Activated naive CD4-positive, alpha-beta T cell treated with anti-CD3 and anti-CD28 coated beads, Interleukin-2, amount 50 U/mL, for 24 hours (primary cell): Measurements from ENCODE around the gene UNC5C.

ENCODE experiments used
- H3K27ac Mint-ChIP-seq: one replicate; pipeline ENCODE4 v1.8.0; 2021; ENCODE audit warnings: mild to moderate bottlenecking, mixed read lengths
- H3K27me3 Mint-ChIP-seq: one replicate; pipeline ENCODE4 v1.8.0; 2021; ENCODE audit warnings: mixed read lengths
- H3K36me3 Mint-ChIP-seq: one replicate; pipeline ENCODE4 v1.8.0; 2021; ENCODE audit warnings: mixed read lengths
- H3K4me1 Mint-ChIP-seq: one replicate; pipeline ENCODE4 v1.8.0; 2021; ENCODE audit warnings: mixed read lengths
- H3K4me3 Mint-ChIP-seq: one replicate; pipeline ENCODE4 v1.8.0; 2021; ENCODE audit warnings: mild to moderate bottlenecking, mixed read lengths
- H3K9me3 Mint-ChIP-seq: one replicate; pipeline ENCODE4 v1.8.0; 2021; ENCODE audit warnings: mixed read lengths

UNC5C gene

GRCh38 chr4:95318483-95318882, 230.3 kb downstream of the UNC5C start:
- peaks cover 1% of the 10 kb centered on the region for H3K27me3 Mint-ChIP-seq
- H3K27ac Mint-ChIP-seq: no peak overlapping the region
- no peaks in the 10 kb centered on the region for H3K4me1 Mint-ChIP-seq
- H3K4me3 Mint-ChIP-seq: no peak overlapping the region
- no peaks in the 10 kb centered on the region for H3K36me3 Mint-ChIP-seq
- H3K9me3 Mint-ChIP-seq: no peaks in the 10 kb centered on the region

GRCh38 chr4:95318044-95318443, 230.7 kb downstream of the UNC5C start:
- Mint-ChIP-seq H3K27me3 (peaks cover 1% of the 10 kb centered on the region), H3K4me3 (no peak overlapping the region), H3K27ac (no peak overlapping the region), H3K9me3 (no peaks in the 10 kb centered on the region), H3K36me3 (no peaks in the 10 kb centered on the region), H3K4me1 (no peaks in the 10 kb centered on the region)

- H3K9me3 Mint-ChIP-seq: no peaks in the 10 kb centered on the region
- peaks cover 1% of the 10 kb centered on the region for H3K27me3 Mint-ChIP-seq
- H3K36me3 Mint-ChIP-seq: no peaks in the 10 kb centered on the region
- no peak overlapping the region for H3K4me3 Mint-ChIP-seq
- no peaks in the 10 kb centered on the region for H3K4me1 Mint-ChIP-seq
- H3K27ac Mint-ChIP-seq: no peak overlapping the region
Observed at GRCh38 chr4:95317085-95317793, 231.5 kb downstream of the UNC5C start.

- Mint-ChIP-seq H3K4me3 (no peak overlapping the region), H3K27ac (no peak overlapping the region), H3K27me3 (peaks cover 1% of the 10 kb centered on the region), H3K36me3 (no peaks in the 10 kb centered on the region), H3K4me1 (no peaks in the 10 kb centered on the region), H3K9me3 (no peaks in the 10 kb centered on the region)
Observed at GRCh38 chr4:95314573-95314972, 234.2 kb downstream of the UNC5C start.

- Mint-ChIP-seq H3K9me3 (peaks cover under 1% of the 10 kb centered on the region), H3K27ac (no peak overlapping the region), H3K36me3 (no peaks in the 10 kb centered on the region), H3K4me3 (no peak overlapping the region), H3K4me1 (no peaks in the 10 kb centered on the region), H3K27me3 (no peaks in the 10 kb centered on the region)
Observed at GRCh38 chr4:95304898-95305297, 243.9 kb downstream of the UNC5C start.

GRCh38 chr4:95300304-95300703, 248.5 kb downstream of the UNC5C start:
- Mint-ChIP-seq H3K9me3 (peaks cover 8% of the 10 kb centered on the region), H3K36me3 (no peaks in the 10 kb centered on the region), H3K27ac (no peak overlapping the region)

GRCh38 chr4:95296052-95296451, 252.7 kb downstream of the UNC5C start:
- Mint-ChIP-seq H3K36me3 (no peaks in the 10 kb centered on the region), H3K27ac (no peak overlapping the region), H3K9me3 (peaks cover 8% of the 10 kb centered on the region), H3K27me3 (no peaks in the 10 kb centered on the region), H3K4me3 (no peak overlapping the region), H3K4me1 (peaks cover 23% of the 10 kb centered on the region)

More at GRCh38 chr4:95300304-95300703, 248.5 kb downstream of the UNC5C start:
- Mint-ChIP-seq H3K4me1 (no peaks in the 10 kb centered on the region), H3K4me3 (no peak overlapping the region), H3K27me3 (no peaks in the 10 kb centered on the region)

- H3K27ac Mint-ChIP-seq: no peak overlapping the region
- H3K36me3 Mint-ChIP-seq: no peaks in the 10 kb centered on the region
- H3K4me3 Mint-ChIP-seq: no peak overlapping the region
- H3K27me3 Mint-ChIP-seq: no peaks in the 10 kb centered on the region
- peaks cover 32% of the 10 kb centered on the region for H3K4me1 Mint-ChIP-seq
- peaks cover 8% of the 10 kb centered on the region for H3K9me3 Mint-ChIP-seq
Observed at GRCh38 chr4:95295157-95295556, 253.6 kb downstream of the UNC5C start.

- Mint-ChIP-seq H3K36me3 (no peaks in the 10 kb centered on the region), H3K4me3 (no peak overlapping the region)
Observed at GRCh38 chr4:95294321-95294720, 254.5 kb downstream of the UNC5C start.

GRCh38 chr4:95293014-95293413, 255.8 kb downstream of the UNC5C start:
- Mint-ChIP-seq H3K9me3 (no peaks in the 10 kb centered on the region), H3K27ac (no peak overlapping the region), H3K4me1 (peaks cover 32% of the 10 kb centered on the region), H3K27me3 (no peaks in the 10 kb centered on the region), H3K36me3 (no peaks in the 10 kb centered on the region), H3K4me3 (no peak overlapping the region)

More at GRCh38 chr4:95294321-95294720, 254.5 kb downstream of the UNC5C start:
- no peaks in the 10 kb centered on the region for H3K27me3 Mint-ChIP-seq
- H3K4me1 Mint-ChIP-seq: peaks cover 32% of the 10 kb centered on the region
- H3K9me3 Mint-ChIP-seq: peaks cover 2% of the 10 kb centered on the region
- no peak overlapping the region for H3K27ac Mint-ChIP-seq

- H3K9me3 Mint-ChIP-seq: no peaks in the 10 kb centered on the region
- H3K4me3 Mint-ChIP-seq: no peak overlapping the region
- H3K4me1 Mint-ChIP-seq: peaks cover 32% of the 10 kb centered on the region
- H3K27me3 Mint-ChIP-seq: no peaks in the 10 kb centered on the region
- H3K27ac Mint-ChIP-seq: peak overlapping the region; percentile 52
- H3K36me3 Mint-ChIP-seq: no peaks in the 10 kb centered on the region
Observed at GRCh38 chr4:95290702-95291101, 258.1 kb downstream of the UNC5C start.

- Mint-ChIP-seq H3K4me1 (peaks cover 30% of the 10 kb centered on the region), H3K9me3 (no peaks in the 10 kb centered on the region), H3K27me3 (no peaks in the 10 kb centered on the region), H3K36me3 (no peaks in the 10 kb centered on the region), H3K27ac (no peak overlapping the region), H3K4me3 (no peak overlapping the region)
Observed at GRCh38 chr4:95289028-95289634, 259.6 kb downstream of the UNC5C start.

GRCh38 chr4:95288552-95288951, 260.2 kb downstream of the UNC5C start:
- Mint-ChIP-seq H3K4me3 (no peak overlapping the region), H3K27me3 (no peaks in the 10 kb centered on the region), H3K4me1 (peaks cover 25% of the 10 kb centered on the region), H3K36me3 (no peaks in the 10 kb centered on the region), H3K27ac (no peak overlapping the region), H3K9me3 (no peaks in the 10 kb centered on the region)

- Mint-ChIP-seq H3K4me1 (peaks cover 6% of the 10 kb centered on the region), H3K27me3 (no peaks in the 10 kb centered on the region), H3K27ac (no peak overlapping the region), H3K4me3 (no peak overlapping the region), H3K9me3 (peaks cover 17% of the 10 kb centered on the region), H3K36me3 (no peaks in the 10 kb centered on the region)
Observed at GRCh38 chr4:95285797-95286196, 263.0 kb downstream of the UNC5C start.

GRCh38 chr4:95284655-95285054, 264.1 kb downstream of the UNC5C start:
- Mint-ChIP-seq H3K4me1 (no peaks in the 10 kb centered on the region), H3K27me3 (no peaks in the 10 kb centered on the region), H3K9me3 (peaks cover 18% of the 10 kb centered on the region), H3K27ac (no peak overlapping the region), H3K36me3 (no peaks in the 10 kb centered on the region), H3K4me3 (no peak overlapping the region)

- Mint-ChIP-seq H3K36me3 (no peaks in the 10 kb centered on the region), H3K9me3 (peaks cover 18% of the 10 kb centered on the region), H3K4me3 (no peak overlapping the region), H3K4me1 (no peaks in the 10 kb centered on the region), H3K27ac (no peak overlapping the region), H3K27me3 (no peaks in the 10 kb centered on the region)
Observed at GRCh38 chr4:95283320-95283719, 265.5 kb downstream of the UNC5C start.
